NB4 (cell line): ENCODE data around the gene MYH15.
"Not testable (repeated sequence)": the region's sequence is repeated elsewhere in the genome, so short reads cannot be mapped to it uniquely, and the experiment has no call there.

Experiments used
- DNase-seq: peaks from one replicate; pipeline ENCODE4 v3.0.0; 2010; ENCODE audit warnings: low read depth
- H3K4me3 ChIP-seq: one replicate; pipeline ENCODE4 v1.5.1; 2011; ENCODE audit warnings: mild to moderate bottlenecking, low read depth, low read length, moderate library complexity
- CTCF ChIP-seq: IDR thresholded peaks from one replicate; pipeline ENCODE4 v1.5.1; 2012; ENCODE audit warnings: low read depth, low read length
- MAX ChIP-seq: IDR thresholded peaks from 2 replicates; pipeline ENCODE4 v1.6.1; 2011; ENCODE audit warnings: low read depth, low read length
- MYC ChIP-seq: IDR thresholded peaks from 2 replicates; pipeline ENCODE4 v1.6.1; 2011; ENCODE audit warnings: low read depth, low read length
- POLR2A ChIP-seq: IDR thresholded peaks from 2 replicates; pipeline ENCODE4 v1.6.1; 2011; ENCODE audit warnings: mild to moderate bottlenecking; ENCODE audit not compliant: insufficient read length; ENCODE audit errors: extremely low read depth

MYH15 gene

DNA sequence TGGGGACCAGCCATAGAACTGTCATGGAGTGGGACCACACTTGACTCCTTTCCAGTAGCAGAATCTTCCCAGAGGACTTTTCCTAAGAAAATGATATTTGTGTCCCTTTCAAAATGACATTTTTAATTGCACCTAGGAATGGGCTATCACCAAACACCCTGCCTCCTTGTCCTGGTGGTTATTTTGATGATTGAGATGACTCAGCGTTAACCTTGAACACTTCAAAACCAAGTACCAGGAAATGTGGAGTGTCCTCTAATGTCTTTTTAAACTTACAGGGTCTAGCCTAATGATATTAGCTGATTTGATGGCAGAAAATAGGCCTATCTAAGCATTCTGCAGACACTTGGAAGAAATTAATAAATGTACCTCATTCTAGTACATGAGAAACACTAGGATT lies 123.3 kb downstream of the MYH15 start:
- DNase-seq = no peak
- TF ChIP-seq POLR2A (no peak), MYC (no peak), CTCF (no peak), MAX (no peak)
- H3K4me3 ChIP-seq = no peak overlapping the region

- TF ChIP-seq MAX (no peak), POLR2A (no peak), MYC (no peak), CTCF (no peak)
- no peak overlapping the region for H3K4me3 ChIP-seq
- DNase-seq = no peak
Measured at GRCh38 chr3:108383306-108383705, 127.1 kb downstream of the MYH15 start.

DNA sequence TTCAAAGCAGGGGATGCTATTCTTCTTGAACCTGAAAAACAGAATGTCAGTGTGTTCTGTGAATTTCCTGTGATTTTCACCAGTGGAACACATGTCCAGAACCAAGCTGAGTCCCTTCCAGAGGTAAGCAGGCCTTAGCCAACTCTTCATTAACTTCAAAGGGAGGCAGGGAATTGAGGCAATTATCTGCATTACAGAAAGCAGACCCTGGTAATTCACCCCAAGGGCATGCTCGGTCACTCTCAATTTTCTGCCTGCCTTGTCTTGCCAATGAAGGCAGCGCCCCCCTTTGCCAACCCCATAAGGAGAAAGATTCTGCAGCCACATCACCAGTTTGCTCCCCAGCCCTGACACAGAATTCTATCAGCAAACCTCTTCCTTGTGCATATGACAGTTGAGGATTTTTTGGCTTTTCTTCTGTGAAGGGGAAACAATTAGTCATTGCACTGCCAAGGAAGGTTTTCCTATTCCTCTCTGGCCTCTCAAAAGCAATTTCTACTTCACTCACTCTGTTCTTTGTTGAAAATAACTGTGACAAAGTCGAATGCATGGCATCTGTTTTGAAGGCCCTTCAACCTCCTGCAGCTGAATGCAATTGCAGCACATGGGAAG lies 128.8 kb downstream of the MYH15 start:
- TF ChIP-seq MYC (no peak), MAX (no peak), POLR2A (no peak), CTCF (no peak)
- H3K4me3 ChIP-seq = no peak overlapping the region
- no peak for DNase-seq

DNA sequence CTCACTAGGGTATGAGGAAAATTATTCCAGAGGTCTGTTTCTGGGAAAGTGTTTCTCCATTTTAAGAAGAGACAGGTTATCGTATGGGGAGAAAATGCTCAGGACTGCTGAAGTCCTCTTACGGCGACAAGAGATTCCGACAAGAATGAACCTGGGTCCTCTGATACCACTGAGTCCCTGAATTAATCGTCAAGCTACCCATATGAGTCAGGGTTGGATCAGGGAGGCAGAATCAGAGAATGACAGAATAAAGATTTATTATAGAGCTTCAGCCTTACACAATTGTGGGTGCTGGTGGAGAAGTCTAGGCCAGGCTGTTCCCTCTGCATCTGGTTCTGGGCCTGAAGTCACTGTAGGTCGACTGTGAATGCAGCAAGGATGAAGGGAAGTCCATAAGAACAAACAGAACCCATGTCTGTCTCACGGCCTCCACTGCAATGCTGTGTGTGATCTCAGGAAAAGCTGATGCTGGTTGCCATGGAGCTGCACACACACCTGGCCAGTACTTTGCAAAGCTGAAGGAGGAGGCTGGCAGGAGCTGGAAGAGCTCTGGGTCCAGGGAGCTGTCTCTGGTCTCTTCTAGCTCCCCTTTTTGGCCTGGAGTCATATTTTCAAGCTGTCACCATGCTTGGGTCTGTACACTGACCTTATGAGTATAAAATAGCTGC lies 130.1 kb downstream of the MYH15 start:
- TF ChIP-seq MAX (no peak), MYC (no peak), CTCF (no peak), POLR2A (no peak)
- H3K4me3 ChIP-seq = no peak overlapping the region
- no peak for DNase-seq

DNA sequence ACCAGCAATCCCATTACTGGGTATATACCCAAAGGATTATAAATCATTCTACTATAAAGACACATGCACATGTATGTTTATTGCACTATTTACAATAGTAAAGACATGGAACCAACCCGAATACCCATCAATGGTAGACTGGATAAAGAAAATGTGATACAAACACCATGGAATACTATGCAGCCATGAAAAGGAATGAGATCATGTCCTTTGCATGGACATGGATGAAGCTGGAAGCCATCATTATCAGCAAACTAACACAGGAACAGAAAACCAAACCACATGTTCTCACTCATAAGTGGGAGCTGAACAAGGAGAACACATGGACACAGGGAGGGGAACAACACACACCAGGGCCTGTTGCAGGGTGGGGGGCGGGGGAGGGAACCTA lies 131.4 kb downstream of the MYH15 start:
- not testable (repeated sequence) for DNase-seq, H3K4me3 ChIP-seq

- no peak for DNase-seq
- TF ChIP-seq CTCF (no peak), MYC (no peak), POLR2A (no peak), MAX (no peak)
- no peak overlapping the region for H3K4me3 ChIP-seq
Measured at GRCh38 chr3:108378153-108378951, 132.0 kb downstream of the MYH15 start.
